Activated CD4-positive, alpha-beta T cell treated with anti-CD3 and anti-CD28 coated beads for 4 hours (primary cell): ENCODE data around the gene GSX1.

ENCODE experiments used
- DNase-seq, 2 donors: peaks; one replicate each; pipeline ENCODE4 v3.0.0-alpha.2; 2020

Gene GSX1

GRCh38 chr13:27835799-27836198, 43.5 kb downstream of the GSX1 start:
- no peak for DNase-seq

- no peak for DNase-seq
Measured at GRCh38 chr13:27839809-27840467, 47.7 kb downstream of the GSX1 start.

- DNase-seq: no peak
Measured at GRCh38 chr13:27842571-27842970, 50.3 kb downstream of the GSX1 start.
